B cell (primary cell): Measurements from ENCODE around the gene CCDC74A. TPM values are rescaled to one million over a fixed set of nuclear protein-coding genes. Genes with fewer than 3 reads are reported as not detected.
"Not testable (repeated sequence)": the region's sequence is repeated elsewhere in the genome, so short reads cannot be mapped to it uniquely, and the experiment has no call there.

Experiments used
- ATAC-seq: fragments of 200-7000 bp; cut with Tn5 transposase; one replicate; pipeline ENCODE4 v1.10.0; 2021; ENCODE audit warnings: low read depth, mild to moderate bottlenecking, moderate number of reproducible peaks, moderate library complexity
- CTCF ChIA-PET: fragments of 350-600 bp; sonication (Branson Sonifier 250); formaldehyde crosslinking; loops from one replicate; lab custom pipeline; 2021; ENCODE audit warnings: antibody characterized with exemption, inconsistent platforms; lab: Charles Lee
- POLR2A ChIA-PET: fragments of 350-600 bp; sonication (Branson Sonifier 250); formaldehyde crosslinking; loops from one replicate; lab custom pipeline; 2021; ENCODE audit warnings: antibody characterized with exemption; lab: Charles Lee
- DNase-seq: peaks from one replicate; pipeline ENCODE4 v3.0.0; 2013
- H2AFZ ChIP-seq: 2 replicates; pipeline ENCODE4 v1.6.1; 2012; ENCODE audit warnings: mild to moderate bottlenecking, low read depth, low read length; ENCODE audit not compliant: insufficient read depth, poor library complexity, severe bottlenecking
- H3K27ac ChIP-seq, 2 donors: 1 replicate in 1 of 2; 2 replicates in 1 of 2; pipeline ENCODE4 v1.5.1; 2012 to 2013; ENCODE audit warnings: low read length in 2 of 2, mild to moderate bottlenecking in 2 of 2, moderate library complexity in 1 of 2
- H3K27me3 ChIP-seq, 4 experiments: fragments of 200-600 bp in 1 of 4; sonication (generic) in 1 of 4; replicated peaks in 1 of 4; 1 replicate in 2 of 4; 2 replicates in 2 of 4; pipeline versions ENCODE4 v1.6.1 to v1.7.0; 2013 to 2016; ENCODE audit warnings: low read length in 3 of 4, mild to moderate bottlenecking in 2 of 4, mixed read lengths in 1 of 4, moderate library complexity in 1 of 4; ENCODE audit not compliant: insufficient read depth in 4 of 4, control insufficient read depth in 3 of 4; ENCODE audit errors: control extremely low read depth in 1 of 4
- H3K36me3 ChIP-seq, 2 experiments: replicated peaks in 1 of 2; 1 replicate in 1 of 2; 2 replicates in 1 of 2; pipeline versions ENCODE4 v1.6.1 to v1.7.1; 2013; ENCODE audit warnings: low read length in 1 of 2; ENCODE audit not compliant: insufficient read depth in 2 of 2, control insufficient read depth in 1 of 2; ENCODE audit errors: control extremely low read depth in 1 of 2, extremely low read depth in 1 of 2
- H3K4me1 ChIP-seq, 2 donors: fragments of 200-600 bp in 1 of 2; sonication (generic) in 1 of 2; 1 replicate in 1 of 2; 2 replicates in 1 of 2; pipeline versions ENCODE4 v1.5.1 to v1.6.1; 2013 to 2017; ENCODE audit warnings: low read length in 2 of 2; ENCODE audit not compliant: control insufficient read depth in 2 of 2, insufficient read depth in 2 of 2
- H3K4me2 ChIP-seq: replicated peaks from 2 replicates; pipeline ENCODE3; 2012; ENCODE audit warnings: mild to moderate bottlenecking, low read depth, low read length; ENCODE audit not compliant: poor library complexity, severe bottlenecking
- H3K4me3 ChIP-seq, 5 experiments: fragments of 200-600 bp in 1 of 5; sonication (generic) in 1 of 5; 1 replicate in 3 of 5; 2 replicates in 2 of 5; pipeline versions ENCODE4 v1.5.1 to v1.7.0; 2011 to 2016; ENCODE audit warnings: low read length in 4 of 5, mild to moderate bottlenecking in 4 of 5, low read depth in 2 of 5, control low read depth in 1 of 5, moderate library complexity in 1 of 5; ENCODE audit not compliant: insufficient read depth in 1 of 5; ENCODE audit errors: control extremely low read depth in 1 of 5, extremely low read depth in 1 of 5
- H3K79me2 ChIP-seq: fragments of 200-600 bp; sonication (generic); one replicate; pipeline ENCODE4 v1.6.0; 2016; ENCODE audit warnings: low read length; ENCODE audit not compliant: control insufficient read depth, insufficient read depth
- H3K9ac ChIP-seq: fragments of 200-600 bp; sonication (generic); 2 replicates; pipeline ENCODE4 v1.6.1; 2017; ENCODE audit warnings: mild to moderate bottlenecking, low read length, moderate library complexity
- H3K9me3 ChIP-seq, 3 donors: one replicate each; pipeline versions ENCODE4 v1.6.1 to v1.7.1; 2013; ENCODE audit warnings: low read length in 2 of 3; ENCODE audit not compliant: control insufficient read depth in 2 of 3, insufficient read depth in 1 of 3; ENCODE audit errors: control extremely low read depth in 1 of 3
- H4K20me1 ChIP-seq: 2 replicates; pipeline ENCODE4 v1.6.0; 2012; ENCODE audit warnings: mild to moderate bottlenecking, low read length; ENCODE audit not compliant: insufficient read depth, control insufficient read depth, poor library complexity, severe bottlenecking
- H3K27ac Mint-ChIP-seq: one replicate; pipeline ENCODE4 v1.8.0; 2021; ENCODE audit warnings: mixed read lengths
- H3K27me3 Mint-ChIP-seq: one replicate; pipeline ENCODE4 v1.8.0; 2021; ENCODE audit warnings: mixed read lengths
- H3K4me1 Mint-ChIP-seq: one replicate; pipeline ENCODE4 v1.8.0; 2021; ENCODE audit warnings: mixed read lengths
- H3K4me3 Mint-ChIP-seq: one replicate; pipeline ENCODE4 v1.8.0; 2021; ENCODE audit warnings: mixed read lengths
- H3K9me3 Mint-ChIP-seq: one replicate; pipeline ENCODE4 v1.8.0; 2022; ENCODE audit warnings: mixed read lengths; ENCODE audit not compliant: insufficient read depth
- WGBS: methylation state at CpG from one replicate; pipeline ENCODE4 v1.1.5; 2013; ENCODE audit warnings: missing lambda C conversion rate; ENCODE audit not compliant: insufficient coverage; 5-methylcytosine and 5-hydroxymethylcytosine counted together
- intact Hi-C: fragments of 100-400 bp; cut with micrococcal nuclease; formaldehyde crosslinking; loops from one replicate; pipeline ENCODE4 v1.10.0; 2022
- polyA plus RNA-seq: library from polyadenylated mRNA; depleted of rRNA; stranded (reverse); fragments of >200 nt; gene quantifications from 2 replicates; pipeline ENCODE4 v1.2.3, GENCODE V29; 2012
- total RNA-seq, 2 donors: library from RNA; stranded (reverse); fragments of 120-200 nt in 1 of 2; gene quantifications; 1 replicate in 1 of 2; 2 replicates in 1 of 2; pipeline versions ENCODE4 v1.2.3 to v1.2.4, GENCODE V29; 2013 to 2022

Gene CCDC74A
- total and polyA plus RNA-seq, 2 donors (not counting 1 experiment from before 2014, with no cell fraction given) = 3.1 TPM; not detected in 1

DNA sequence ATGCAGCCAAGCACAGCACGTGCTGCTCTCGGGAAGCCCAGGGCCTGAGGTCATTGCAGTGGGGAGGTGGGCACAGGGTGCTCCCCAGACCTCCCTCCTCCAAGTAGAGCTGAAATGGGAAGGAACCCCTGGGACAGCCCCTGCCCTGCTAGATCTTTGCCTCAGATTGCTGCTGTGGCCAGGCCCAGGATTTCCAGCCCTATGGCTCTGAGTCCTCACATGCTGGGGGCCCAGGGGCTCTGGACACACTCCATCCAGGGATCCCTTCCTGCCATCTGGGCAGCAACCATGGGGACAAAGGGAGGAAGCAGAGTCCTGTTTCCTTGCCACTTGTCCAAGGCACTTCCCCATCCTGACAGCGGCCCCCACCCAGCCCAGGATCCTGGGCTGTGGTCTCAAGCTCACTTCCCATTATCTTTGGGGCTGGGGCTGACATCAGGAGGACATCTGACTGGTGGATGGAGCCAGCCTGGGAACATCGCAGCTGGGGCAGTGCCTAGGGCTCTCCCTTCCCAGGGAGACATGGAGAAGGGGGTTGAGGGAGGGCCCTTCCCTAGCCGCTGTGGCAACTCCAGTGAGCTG lies 2.3 kb downstream of the CCDC74A start:
- H3K9me3 Mint-ChIP-seq, H3K79me2 ChIP-seq, intact Hi-C loops, CTCF ChIA-PET, H2AFZ ChIP-seq, H3K9ac ChIP-seq, H4K20me1 ChIP-seq, H3K27me3 ChIP-seq, H3K36me3 ChIP-seq, ATAC-seq, POLR2A ChIA-PET, H3K4me1 ChIP-seq, H3K27me3 Mint-ChIP-seq, H3K9me3 ChIP-seq, H3K4me2 ChIP-seq, H3K27ac ChIP-seq, H3K4me3 ChIP-seq, DNase-seq: not testable (repeated sequence)
- H3K4me1 Mint-ChIP-seq = peaks cover 13% of the 10 kb centered on the region
- peak overlapping the region; percentile 61 for H3K27ac Mint-ChIP-seq
- H3K4me3 Mint-ChIP-seq = peak overlapping the region; percentile 79
- WGBS = no CpG with 5 or more reads among the region's 5 CpGs

DNA sequence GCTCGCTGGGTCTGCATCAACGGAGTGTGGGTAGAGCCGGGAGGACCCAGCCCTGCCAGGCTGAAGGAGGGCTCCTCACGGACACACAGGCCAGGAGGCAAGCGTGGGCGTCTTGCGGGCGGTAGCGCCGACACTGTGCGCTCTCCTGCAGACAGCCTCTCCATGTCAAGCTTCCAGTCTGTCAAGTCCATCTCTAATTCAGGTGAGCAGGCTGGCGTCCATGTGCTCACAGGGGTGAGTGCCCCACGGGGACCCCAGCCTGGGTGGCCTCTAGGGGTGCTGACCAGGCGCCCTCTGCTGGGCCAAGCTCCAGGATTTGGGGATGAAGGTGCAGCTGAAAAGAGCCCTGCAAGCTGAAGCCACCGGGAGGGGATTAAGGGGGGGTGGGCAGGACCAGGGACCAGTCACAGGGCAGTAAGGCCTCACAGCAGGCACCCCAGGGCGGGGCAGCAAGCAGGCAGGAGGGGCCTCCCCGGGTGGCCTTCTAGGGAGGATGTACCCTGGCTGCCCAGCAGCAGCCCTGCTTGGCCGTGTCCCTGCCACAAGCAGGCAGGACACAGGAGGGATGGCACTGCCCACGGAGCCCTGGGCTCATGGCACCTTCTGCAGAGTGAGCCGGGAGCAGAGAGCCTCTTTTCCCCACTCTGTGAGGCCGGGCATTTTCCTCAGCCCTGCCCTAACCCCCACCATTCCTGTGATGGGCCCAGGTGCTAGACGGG lies 3.1 kb downstream of the CCDC74A start:
- H3K9me3 ChIP-seq, POLR2A ChIA-PET, H4K20me1 ChIP-seq, H3K4me3 Mint-ChIP-seq, H3K4me1 ChIP-seq, H3K27me3 Mint-ChIP-seq, H3K27me3 ChIP-seq, DNase-seq, ATAC-seq, H3K9ac ChIP-seq, CTCF ChIA-PET, H3K4me2 ChIP-seq, H3K27ac ChIP-seq, H3K9me3 Mint-ChIP-seq, H3K4me3 ChIP-seq, H3K79me2 ChIP-seq, intact Hi-C loops, H2AFZ ChIP-seq, H3K27ac Mint-ChIP-seq, H3K36me3 ChIP-seq: not testable (repeated sequence)
- WGBS = 89% methylated on average over 8 of the region's 22 CpGs
- peaks cover 13% of the 10 kb centered on the region for H3K4me1 Mint-ChIP-seq

DNA sequence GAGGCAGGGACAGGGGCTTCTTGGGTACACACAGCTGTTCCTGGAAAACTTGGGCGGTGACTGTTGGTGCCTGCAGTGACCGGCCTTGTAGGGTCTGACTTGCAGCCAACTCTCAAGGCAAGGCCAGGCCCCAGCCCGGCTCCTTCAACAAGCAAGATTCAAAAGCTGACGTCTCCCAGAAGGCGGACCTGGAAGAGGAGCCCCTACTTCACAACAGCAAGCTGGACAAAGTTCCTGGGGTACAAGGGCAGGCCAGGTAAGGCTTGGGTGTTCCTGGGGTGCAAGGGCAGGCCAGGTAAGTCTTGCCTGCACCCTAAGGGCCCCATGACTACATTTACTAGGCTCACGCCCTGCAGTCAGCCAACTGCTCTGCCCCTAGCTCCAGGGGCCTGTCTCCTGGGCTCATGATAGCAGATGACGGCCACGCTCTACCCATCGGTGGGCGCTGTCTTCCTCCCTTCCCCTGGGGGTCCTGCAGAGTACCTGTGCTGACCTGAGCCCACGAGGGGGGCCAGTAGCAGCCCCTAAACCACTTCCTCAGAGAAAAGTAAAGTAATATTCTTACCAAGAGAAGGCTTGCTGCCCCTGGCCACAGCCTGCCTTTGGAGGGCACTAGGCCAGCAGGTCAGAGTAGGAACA lies 4.0 kb downstream of the CCDC74A start:
- H3K27me3 Mint-ChIP-seq, H3K4me3 Mint-ChIP-seq, H3K4me1 ChIP-seq, intact Hi-C loops, POLR2A ChIA-PET, H3K27ac ChIP-seq, H3K9me3 ChIP-seq, ATAC-seq, H2AFZ ChIP-seq, H3K9ac ChIP-seq, H3K36me3 ChIP-seq, H3K4me3 ChIP-seq, DNase-seq, H4K20me1 ChIP-seq, H3K27ac Mint-ChIP-seq, CTCF ChIA-PET, H3K27me3 ChIP-seq, H3K79me2 ChIP-seq, H3K9me3 Mint-ChIP-seq, H3K4me2 ChIP-seq: not testable (repeated sequence)
- no CpG with 5 or more reads among the region's 11 CpGs for WGBS
- peaks cover 13% of the 10 kb centered on the region for H3K4me1 Mint-ChIP-seq
